Neural cell (in vitro differentiated cells): ENCODE data around the gene TRAPPC1. TPM values are rescaled to one million over a fixed set of nuclear protein-coding genes. Genes with fewer than 3 reads are reported as not detected.

ENCODE experiments used
- H2AFZ ChIP-seq: fragments of 200-600, 300-800 bp; sonication (generic), shearing (Covaris generic); 2 replicates; pipeline ENCODE4 v1.6.0; 2014; ENCODE audit warnings: low read depth, mild to moderate bottlenecking, antibody characterized with exemption, low read length, moderate library complexity
- H3F3A ChIP-seq: fragments of 200-600 bp; shearing (Covaris generic); 2 replicates; pipeline ENCODE4 v1.6.1; 2016; ENCODE audit warnings: mild to moderate bottlenecking, moderate library complexity, mixed read lengths, antibody characterized with exemption, low read length; ENCODE audit not compliant: insufficient read depth, poor library complexity, severe bottlenecking
- H3K27ac ChIP-seq: fragments of 200-600, 300-800 bp; sonication (generic), shearing (Covaris generic); 2 replicates; pipeline ENCODE4 v1.5.1; 2014; ENCODE audit warnings: mild to moderate bottlenecking, low read length, moderate library complexity
- H3K27me3 ChIP-seq: fragments of 300-800, 200-600 bp; sonication (generic), shearing (Covaris generic); 2 replicates; pipeline ENCODE4 v1.6.0; 2014; ENCODE audit warnings: mild to moderate bottlenecking, low read depth, low read length, moderate library complexity; ENCODE audit not compliant: insufficient read depth
- H3K36me3 ChIP-seq: fragments of 300-800, 200-600 bp; sonication (generic), shearing (Covaris generic); 2 replicates; pipeline ENCODE4 v1.5.1; 2014; ENCODE audit warnings: mild to moderate bottlenecking, antibody characterized with exemption, low read length, moderate library complexity; ENCODE audit not compliant: insufficient read depth
- H3K4me2 ChIP-seq: fragments of 300-800, 200-600 bp; sonication (generic), shearing (Covaris generic); 2 replicates; pipeline ENCODE4 v1.6.0; 2014; ENCODE audit warnings: mild to moderate bottlenecking, low read length
- H3K4me3 ChIP-seq: fragments of 300-800, 200-600 bp; sonication (generic), shearing (Covaris generic); 2 replicates; pipeline ENCODE4 v1.5.1; 2014; ENCODE audit warnings: mild to moderate bottlenecking, low read length, moderate library complexity
- H3K79me2 ChIP-seq: fragments of 200-600 bp; shearing (Covaris generic); replicated peaks from 2 replicates; pipeline ENCODE4 v1.6.0; 2014; ENCODE audit warnings: mild to moderate bottlenecking, low read length, moderate library complexity; ENCODE audit not compliant: insufficient read depth
- H3K9ac ChIP-seq: fragments of 300-800, 200-600 bp; sonication (generic), shearing (Covaris generic); 2 replicates; pipeline ENCODE4 v1.6.1; 2016; ENCODE audit warnings: mild to moderate bottlenecking, low read length, mixed read lengths
- H3K9me2 ChIP-seq: fragments of 200-600 bp; shearing (Covaris generic); 2 replicates; pipeline ENCODE4 v1.6.1; 2016; ENCODE audit warnings: mild to moderate bottlenecking, low read length, mixed read lengths; ENCODE audit not compliant: insufficient read depth
- H3K9me3 ChIP-seq: fragments of 200-600, 300-800 bp; sonication (generic), shearing (Covaris generic); 2 replicates; pipeline ENCODE4 v1.6.1; 2016; ENCODE audit warnings: mild to moderate bottlenecking, mixed run types, low read length, moderate library complexity, mixed read lengths
- H4K20me1 ChIP-seq: fragments of 200-600 bp; shearing (Covaris generic); 2 replicates; pipeline ENCODE4 v1.6.1; 2016; ENCODE audit warnings: mild to moderate bottlenecking, mixed run types; ENCODE audit not compliant: insufficient read depth
- EP300 ChIP-seq: fragments of 450-650 bp; conservative IDR thresholded peaks from 2 replicates; pipeline ENCODE4 v1.6.1; 2014; ENCODE audit warnings: antibody characterized with exemption, mild to moderate bottlenecking, moderate library complexity; ENCODE audit not compliant: poor library complexity, severe bottlenecking
- EZH2 ChIP-seq: fragments of 200-600, 300-800 bp; shearing (Covaris generic), sonication (generic); IDR thresholded peaks from 2 replicates; pipeline ENCODE4 v1.6.1; 2014; ENCODE audit warnings: antibody characterized with exemption, low read length, borderline replicate concordance, mild to moderate bottlenecking; ENCODE audit not compliant: insufficient read depth, poor library complexity, severe bottlenecking
- MXI1 ChIP-seq: fragments of 450-650 bp; conservative IDR thresholded peaks from 2 replicates; pipeline ENCODE4 v1.6.1; 2014; ENCODE audit warnings: antibody characterized with exemption, mild to moderate bottlenecking; ENCODE audit not compliant: poor library complexity, severe bottlenecking
- POLR2AphosphoS5 ChIP-seq: IDR thresholded peaks from 2 replicates; pipeline ENCODE4 v1.6.1; 2012
- RAD21 ChIP-seq: fragments of 450-650 bp; conservative IDR thresholded peaks from 2 replicates; pipeline ENCODE4 v1.6.1; 2014; ENCODE audit warnings: antibody characterized with exemption, mild to moderate bottlenecking, moderate library complexity
- REST ChIP-seq: IDR thresholded peaks from 2 replicates; pipeline ENCODE4 v1.6.1; 2012; ENCODE audit warnings: borderline replicate concordance
- SMC3 ChIP-seq: fragments of 450-650 bp; conservative IDR thresholded peaks from 2 replicates; pipeline ENCODE4 v1.6.1; 2014; ENCODE audit warnings: antibody characterized with exemption, mild to moderate bottlenecking, moderate library complexity; ENCODE audit not compliant: poor library complexity
- TAF1 ChIP-seq: IDR thresholded peaks from 2 replicates; pipeline ENCODE4 v1.6.1; 2012; ENCODE audit warnings: low read depth
- polyA plus RNA-seq: library from polyadenylated mRNA; depleted of rRNA; stranded (reverse); fragments of >200 nt; gene quantifications from 2 replicates; pipeline ENCODE4 v1.2.3, GENCODE V29; 2014
- TF ChIP-seq, protein P1 (sequence below): fragments of 450-650 bp; IDR thresholded peaks from 2 replicates; pipeline ENCODE4 v1.5.1; 2014; ENCODE audit warnings: antibody characterized with exemption, mild to moderate bottlenecking, moderate library complexity; ENCODE audit not compliant: poor library complexity, severe bottlenecking

The TRAPPC1 gene
- polyA plus RNA-seq, 1 donor from 2014 or later: 34.0 TPM

- Histone ChIP-seq H3K9me3 (no peaks in the 10 kb centered on the region), H3F3A (no peaks in the 10 kb centered on the region), H3K9me2 (no peaks in the 10 kb centered on the region), H3K27ac (peak overlapping the region; percentile 31), H3K4me2 (no peak overlapping the region), H3K9ac (peak overlapping the region; percentile 36), H4K20me1 (no peaks in the 10 kb centered on the region), H3K79me2 (no peaks in the 10 kb centered on the region), H3K4me3 (peak overlapping the region; percentile 30), H3K36me3 (no peaks in the 10 kb centered on the region), H3K27me3 (no peaks in the 10 kb centered on the region), H2AFZ (no peak overlapping the region)
- no peak for TF ChIP-seq MXI1
- no peak for TF ChIP-seq SMC3
- peak; percentile 55 for TF ChIP-seq TAF1
- TF ChIP-seq EP300: no peak
- no peak for TF ChIP-seq RAD21
- TF ChIP-seq, protein P1, sequence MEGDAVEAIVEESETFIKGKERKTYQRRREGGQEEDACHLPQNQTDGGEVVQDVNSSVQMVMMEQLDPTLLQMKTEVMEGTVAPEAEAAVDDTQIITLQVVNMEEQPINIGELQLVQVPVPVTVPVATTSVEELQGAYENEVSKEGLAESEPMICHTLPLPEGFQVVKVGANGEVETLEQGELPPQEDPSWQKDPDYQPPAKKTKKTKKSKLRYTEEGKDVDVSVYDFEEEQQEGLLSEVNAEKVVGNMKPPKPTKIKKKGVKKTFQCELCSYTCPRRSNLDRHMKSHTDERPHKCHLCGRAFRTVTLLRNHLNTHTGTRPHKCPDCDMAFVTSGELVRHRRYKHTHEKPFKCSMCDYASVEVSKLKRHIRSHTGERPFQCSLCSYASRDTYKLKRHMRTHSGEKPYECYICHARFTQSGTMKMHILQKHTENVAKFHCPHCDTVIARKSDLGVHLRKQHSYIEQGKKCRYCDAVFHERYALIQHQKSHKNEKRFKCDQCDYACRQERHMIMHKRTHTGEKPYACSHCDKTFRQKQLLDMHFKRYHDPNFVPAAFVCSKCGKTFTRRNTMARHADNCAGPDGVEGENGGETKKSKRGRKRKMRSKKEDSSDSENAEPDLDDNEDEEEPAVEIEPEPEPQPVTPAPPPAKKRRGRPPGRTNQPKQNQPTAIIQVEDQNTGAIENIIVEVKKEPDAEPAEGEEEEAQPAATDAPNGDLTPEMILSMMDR: no peak
- TF ChIP-seq POLR2AphosphoS5: no peak
Measured at GRCh38 chr17:7922845-7923628, 8.7 kb downstream of the TRAPPC1 start.

DNA sequence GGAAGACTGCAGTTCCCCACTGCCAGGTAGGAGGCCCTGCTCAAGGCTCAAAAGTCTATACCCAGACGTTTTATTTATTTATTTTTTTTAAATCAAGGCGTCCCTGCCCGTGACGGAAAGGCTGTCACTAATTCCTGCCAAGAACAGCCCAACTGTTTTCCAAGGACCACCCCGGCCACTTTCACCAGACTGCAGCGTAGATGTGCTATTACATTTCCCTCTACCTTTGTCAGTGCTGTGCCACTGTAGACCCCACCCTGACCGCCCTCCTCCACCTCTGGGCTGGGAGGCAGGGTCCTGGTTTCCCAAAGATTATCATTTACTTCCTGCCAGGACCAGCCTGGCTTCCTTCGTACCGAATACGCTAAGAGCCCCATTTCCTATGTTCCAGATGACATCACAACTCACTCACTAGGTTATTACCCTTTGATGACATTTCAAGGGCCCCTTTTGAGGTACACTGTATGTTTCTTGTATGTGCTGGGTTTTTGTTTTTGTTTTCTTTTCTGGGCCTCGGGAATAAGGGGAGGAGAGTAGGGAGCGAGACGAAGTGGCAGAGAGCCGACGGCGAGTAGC lies 9.4 kb downstream of the TRAPPC1 start:
- H3K27me3 ChIP-seq: no peaks in the 10 kb centered on the region
- H3K36me3 ChIP-seq: no peaks in the 10 kb centered on the region
- H3K27ac ChIP-seq: peak overlapping the region; percentile 31
- H3K4me3 ChIP-seq: peak overlapping the region; percentile 30
- H2AFZ ChIP-seq: no peak overlapping the region
- TF ChIP-seq REST: no peak
- TF ChIP-seq POLR2AphosphoS5: no peak
- TF ChIP-seq SMC3: no peak
- TF ChIP-seq, protein P1: no peak
- TF ChIP-seq MXI1: no peak
- TF ChIP-seq EZH2: no peak
- TF ChIP-seq EP300: no peak
- TF ChIP-seq RAD21: no peak
- TF ChIP-seq TAF1: no peak
- peak overlapping the region; percentile 36 for H3K9ac ChIP-seq
- H3K4me2 ChIP-seq: no peak overlapping the region
- no peaks in the 10 kb centered on the region for H4K20me1 ChIP-seq
- no peaks in the 10 kb centered on the region for H3K79me2 ChIP-seq
- no peaks in the 10 kb centered on the region for H3K9me2 ChIP-seq
- no peaks in the 10 kb centered on the region for H3K9me3 ChIP-seq
- no peaks in the 10 kb centered on the region for H3F3A ChIP-seq
